HG03135 (cell line): ENCODE measurements around the gene LRIT1.
A peak's percentile ranks its signal among the peaks of the same experiment; 100 is the strongest.

Experiments used
- ATAC-seq: cut with Tn5 transposase; IDR thresholded peaks from one replicate; pipeline ENCODE4 v1.9.1; 2021; ENCODE audit warnings: mild to moderate bottlenecking, moderate library complexity; ENCODE audit not compliant: unreplicated experiment

Gene LRIT1

GRCh38 chr10:84194424-84195043 is 46.8 kb downstream of the LRIT1 start, which contains the start of gene CDHR1:
CDHR1 (plus strand) TSS chr10:84194537; CDS start chr10:84194761, 224 bp downstream.
- ATAC-seq = peak; percentile 64

- no peak for ATAC-seq
Measured at GRCh38 chr10:84193846-84194423, 47.4 kb downstream of the LRIT1 start.

- ATAC-seq = no peak
Measured at GRCh38 chr10:84193327-84193726, 48.0 kb downstream of the LRIT1 start.

- ATAC-seq = no peak
Measured at GRCh38 chr10:84191106-84191505, 50.2 kb downstream of the LRIT1 start.

GRCh38 chr10:84190621-84191020 is 50.7 kb downstream of the LRIT1 start:
- ATAC-seq = no peak

GRCh38 chr10:84188815-84189214 is 52.5 kb downstream of the LRIT1 start:
- no peak for ATAC-seq

GRCh38 chr10:84185526-84186175 is 55.7 kb downstream of the LRIT1 start:
- no peak for ATAC-seq

GRCh38 chr10:84184517-84184916 is 56.8 kb downstream of the LRIT1 start:
- no peak for ATAC-seq

- no peak for ATAC-seq
Measured at GRCh38 chr10:84181631-84182030, 59.7 kb downstream of the LRIT1 start.
